Stimulated activated naive B cell treated with anti-CD40 and anti-IgM and Interleukin-4, amounts not matched to agents 10 μg/mL and 1 μg/mL and 100 μg/mL, for 72 hours (primary cell): Measurements from ENCODE around the gene THOP1.

ENCODE experiments used
- ATAC-seq, 2 donors: fragments of 150-1000 bp; cut with Tn5 transposase; replicated peaks; 2 replicates each; pipeline ENCODE4 v1.10.0; 2021; ENCODE audit warnings: moderate library complexity in 1 of 2
- DNase-seq: peaks from one replicate; pipeline ENCODE4 v3.0.0; 2021
- H3K27ac Mint-ChIP-seq: one replicate; pipeline ENCODE4 v1.8.0; 2022; ENCODE audit warnings: mild to moderate bottlenecking, mixed read lengths
- H3K27me3 Mint-ChIP-seq, 2 donors: one replicate each; pipeline ENCODE4 v1.8.0; 2022; ENCODE audit warnings: mixed read lengths in 2 of 2
- H3K36me3 Mint-ChIP-seq, 2 donors: one replicate each; pipeline ENCODE4 v1.8.0; 2022; ENCODE audit warnings: mixed read lengths in 2 of 2, mild to moderate bottlenecking in 1 of 2
- H3K4me1 Mint-ChIP-seq, 2 donors: one replicate each; pipeline ENCODE4 v1.8.0; 2022; ENCODE audit warnings: mixed read lengths in 2 of 2, mild to moderate bottlenecking in 1 of 2
- H3K4me3 Mint-ChIP-seq, 2 donors: one replicate each; pipeline ENCODE4 v1.8.0; 2022; ENCODE audit warnings: mild to moderate bottlenecking in 2 of 2, mixed read lengths in 2 of 2, moderate library complexity in 1 of 2
- H3K9me3 Mint-ChIP-seq, 2 donors: one replicate each; pipeline ENCODE4 v1.8.0; 2022; ENCODE audit warnings: mixed read lengths in 2 of 2, mild to moderate bottlenecking in 1 of 2

Gene THOP1

GRCh38 chr19:2756921-2757881 is 28.1 kb upstream of the THOP1 start:
- H3K4me1 Mint-ChIP-seq: peaks cover 2 to 13% of the 10 kb centered on the region in 2 donors
- H3K9me3 Mint-ChIP-seq: no peaks in the 10 kb centered on the region
- H3K27me3 Mint-ChIP-seq: no peaks in the 10 kb centered on the region
- ATAC-seq (no peak), DNase-seq (no peak)
- peak overlapping the region; percentile 94 for H3K27ac Mint-ChIP-seq
- H3K36me3 Mint-ChIP-seq: peaks cover 63 to 77% of the 10 kb centered on the region in 2 donors
- H3K4me3 Mint-ChIP-seq: no peak overlapping the region

GRCh38 chr19:2758601-2759313 is 26.5 kb upstream of the THOP1 start:
- no peaks in the 10 kb centered on the region for H3K27me3 Mint-ChIP-seq
- peak overlapping the region; percentile 20 for H3K27ac Mint-ChIP-seq
- H3K9me3 Mint-ChIP-seq: no peaks in the 10 kb centered on the region
- peaks cover 2 to 16% of the 10 kb centered on the region in 2 donors for H3K4me1 Mint-ChIP-seq
- DNase-seq (no peak), ATAC-seq (no peak)
- peaks cover 65 to 76% of the 10 kb centered on the region in 2 donors for H3K36me3 Mint-ChIP-seq
- H3K4me3 Mint-ChIP-seq: no peak overlapping the region

- ATAC-seq: peak in 1 of 2 donors; percentile 16
- Mint-ChIP-seq H3K27ac (no peak overlapping the region), H3K36me3 (peaks cover 61 to 70% of the 10 kb centered on the region in 2 donors), H3K4me1 (peaks cover 2 to 16% of the 10 kb centered on the region in 2 donors), H3K4me3 (no peak overlapping the region), H3K9me3 (no peaks in the 10 kb centered on the region), H3K27me3 (no peaks in the 10 kb centered on the region)
- DNase-seq: no peak
Measured at GRCh38 chr19:2759362-2759761, 25.9 kb upstream of the THOP1 start.

GRCh38 chr19:2759965-2760364 is 25.3 kb upstream of the THOP1 start:
- peaks cover 2 to 16% of the 10 kb centered on the region in 2 donors for H3K4me1 Mint-ChIP-seq
- no peak overlapping the region for H3K27ac Mint-ChIP-seq
- H3K4me3 Mint-ChIP-seq: no peak overlapping the region
- peaks cover 59 to 67% of the 10 kb centered on the region in 2 donors for H3K36me3 Mint-ChIP-seq
- no peaks in the 10 kb centered on the region for H3K27me3 Mint-ChIP-seq
- ATAC-seq: no peak
- no peak for DNase-seq
- H3K9me3 Mint-ChIP-seq: no peaks in the 10 kb centered on the region

GRCh38 chr19:2761309-2761677 is 24.0 kb upstream of the THOP1 start:
- Mint-ChIP-seq H3K36me3 (peaks cover 53 to 58% of the 10 kb centered on the region in 2 donors), H3K4me1 (peaks cover 2 to 16% of the 10 kb centered on the region in 2 donors), H3K9me3 (no peaks in the 10 kb centered on the region)

GRCh38 chr19:2761876-2762782 is 23.2 kb upstream of the THOP1 start:
- no peak overlapping the region for H3K4me3 Mint-ChIP-seq
- DNase-seq (no peak), ATAC-seq (no peak)
- H3K9me3 Mint-ChIP-seq: no peaks in the 10 kb centered on the region
- no peaks in the 10 kb centered on the region for H3K27me3 Mint-ChIP-seq
- peak overlapping the region; percentile 56 for H3K27ac Mint-ChIP-seq
- H3K4me1 Mint-ChIP-seq: peaks cover 2 to 16% of the 10 kb centered on the region in 2 donors
- peaks cover 53 to 61% of the 10 kb centered on the region in 2 donors for H3K36me3 Mint-ChIP-seq

More at GRCh38 chr19:2761309-2761677, 24.0 kb upstream of the THOP1 start:
- ATAC-seq (no peak), DNase-seq (no peak)
- Mint-ChIP-seq H3K4me3 (no peak overlapping the region), H3K27me3 (no peaks in the 10 kb centered on the region), H3K27ac (no peak overlapping the region)

- DNase-seq (no peak), ATAC-seq (no peak)
- Mint-ChIP-seq H3K9me3 (no peaks in the 10 kb centered on the region), H3K4me3 (no peak overlapping the region), H3K27me3 (no peaks in the 10 kb centered on the region), H3K4me1 (peaks cover 0 to 8% of the 10 kb centered on the region in 2 donors), H3K27ac (peak overlapping the region; percentile 56), H3K36me3 (peaks cover 52 to 59% of the 10 kb centered on the region in 2 donors)
Measured at GRCh38 chr19:2762783-2763496, 22.4 kb upstream of the THOP1 start.

GRCh38 chr19:2763687-2764086 is 21.6 kb upstream of the THOP1 start:
- DNase-seq (no peak), ATAC-seq (no peak)
- Mint-ChIP-seq H3K36me3 (peaks cover 51 to 53% of the 10 kb centered on the region in 2 donors), H3K27ac (no peak overlapping the region), H3K4me3 (no peak overlapping the region), H3K4me1 (peaks cover 0 to 7% of the 10 kb centered on the region in 2 donors), H3K27me3 (no peaks in the 10 kb centered on the region), H3K9me3 (no peaks in the 10 kb centered on the region)

GRCh38 chr19:2764945-2765344 is 20.4 kb upstream of the THOP1 start:
- ATAC-seq: no peak
- H3K9me3 Mint-ChIP-seq: no peaks in the 10 kb centered on the region

GRCh38 chr19:2765376-2765775 is 19.9 kb upstream of the THOP1 start:
- peaks cover 38 to 47% of the 10 kb centered on the region in 2 donors for H3K36me3 Mint-ChIP-seq
- no peaks in the 10 kb centered on the region for H3K27me3 Mint-ChIP-seq
- DNase-seq: no peak
- no peak for ATAC-seq
- H3K27ac Mint-ChIP-seq: no peak overlapping the region
- no peaks in the 10 kb centered on the region for H3K9me3 Mint-ChIP-seq
- H3K4me3 Mint-ChIP-seq: no peak overlapping the region
- H3K4me1 Mint-ChIP-seq: peaks cover 2 to 13% of the 10 kb centered on the region in 2 donors

More at GRCh38 chr19:2764945-2765344, 20.4 kb upstream of the THOP1 start:
- no peak for DNase-seq
- H3K27ac Mint-ChIP-seq: no peak overlapping the region
- no peak overlapping the region for H3K4me3 Mint-ChIP-seq
- peaks cover 2 to 8% of the 10 kb centered on the region in 2 donors for H3K4me1 Mint-ChIP-seq
- H3K27me3 Mint-ChIP-seq: no peaks in the 10 kb centered on the region
- H3K36me3 Mint-ChIP-seq: peaks cover 41 to 47% of the 10 kb centered on the region in 2 donors

- ATAC-seq: no peak
- DNase-seq: no peak
- no peak overlapping the region for H3K27ac Mint-ChIP-seq
- H3K9me3 Mint-ChIP-seq: no peaks in the 10 kb centered on the region
- H3K36me3 Mint-ChIP-seq: peaks cover 28 to 39% of the 10 kb centered on the region in 2 donors
- no peaks in the 10 kb centered on the region for H3K27me3 Mint-ChIP-seq
- H3K4me3 Mint-ChIP-seq: no peak overlapping the region
- peaks cover 2 to 20% of the 10 kb centered on the region in 2 donors for H3K4me1 Mint-ChIP-seq
Measured at GRCh38 chr19:2766594-2767372, 18.5 kb upstream of the THOP1 start.

- Mint-ChIP-seq H3K4me3 (no peak overlapping the region), H3K9me3 (no peaks in the 10 kb centered on the region), H3K36me3 (peaks cover 27 to 36% of the 10 kb centered on the region in 2 donors), H3K4me1 (peaks cover 8 to 20% of the 10 kb centered on the region in 2 donors), H3K27me3 (no peaks in the 10 kb centered on the region), H3K27ac (no peak overlapping the region)
- DNase-seq (no peak), ATAC-seq (no peak)
Measured at GRCh38 chr19:2767688-2768087, 17.6 kb upstream of the THOP1 start.
